Activated CD4-positive, alpha-beta T cell treated with anti-CD3 and anti-CD28 coated beads, Interleukin-2, amount 50 U/mL, for 48 hours (primary cell): ENCODE data around the gene STXBP5.

Source experiments
- DNase-seq, 2 experiments: peaks; one replicate each; pipeline ENCODE4 v3.0.0-alpha.2; 2020

Gene STXBP5

DNA sequence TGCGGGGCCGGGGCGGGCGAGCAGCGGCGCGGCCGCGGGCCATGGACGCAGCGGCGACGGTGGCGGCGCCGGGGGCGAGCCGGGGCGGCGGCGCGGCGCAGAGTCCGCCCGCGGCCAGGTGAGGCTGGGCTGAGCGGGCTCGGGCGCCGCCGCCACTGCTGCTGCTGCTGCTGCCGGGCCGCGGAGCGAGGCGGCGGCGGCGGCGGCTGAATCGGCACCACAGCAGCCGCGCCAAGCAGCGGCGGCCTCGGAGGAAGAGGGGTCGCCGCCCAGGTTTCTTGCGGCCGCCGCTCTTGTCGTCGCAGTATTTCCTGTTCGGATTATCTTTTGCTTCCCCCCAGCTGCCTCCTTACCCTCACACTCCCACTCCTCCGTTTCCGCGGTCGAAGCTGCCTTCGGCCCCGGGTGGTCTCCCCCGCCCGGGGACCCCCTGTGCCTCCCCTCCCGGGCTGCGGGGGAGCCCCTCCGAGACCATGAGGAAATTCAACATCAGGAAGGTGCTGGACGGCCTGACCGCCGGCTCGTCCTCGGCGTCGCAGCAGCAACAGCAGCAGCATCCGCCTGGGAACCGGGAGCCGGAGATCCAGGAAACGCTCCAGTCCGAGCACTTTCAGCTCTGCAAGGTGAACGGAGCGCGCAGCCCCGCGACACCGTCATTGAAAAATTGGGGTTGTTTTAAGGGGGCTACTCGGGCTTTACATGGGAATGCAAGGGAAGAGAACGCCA, at the start of gene STXBP5:
TSS of gene STXBP5 (plus strand) at position 358 of the 726 bp plus-strand sequence. CDS start at position 474, 116 bp downstream.
- peak; percentile 42 to 58 for DNase-seq

DNA sequence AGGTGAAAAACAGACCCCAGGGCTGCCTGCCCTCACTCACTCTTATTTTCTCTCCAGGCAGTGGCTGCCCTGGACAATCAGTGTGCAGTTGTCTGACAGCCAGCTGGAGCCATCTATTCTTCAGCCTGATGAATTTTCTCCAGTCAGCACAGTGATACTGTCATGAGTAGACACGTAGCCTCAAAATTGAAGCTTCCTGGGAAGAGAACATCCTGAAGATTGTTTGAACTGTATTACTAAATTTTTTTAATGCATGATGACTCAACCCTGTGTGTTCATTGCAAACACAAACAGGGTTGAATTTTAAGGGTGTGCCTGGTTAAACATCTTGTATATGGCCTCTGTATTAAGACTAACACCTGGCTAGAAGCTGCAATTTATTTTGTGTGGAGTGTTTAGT, 49.8 kb upstream of the STXBP5 start:
- no peak for DNase-seq

DNA sequence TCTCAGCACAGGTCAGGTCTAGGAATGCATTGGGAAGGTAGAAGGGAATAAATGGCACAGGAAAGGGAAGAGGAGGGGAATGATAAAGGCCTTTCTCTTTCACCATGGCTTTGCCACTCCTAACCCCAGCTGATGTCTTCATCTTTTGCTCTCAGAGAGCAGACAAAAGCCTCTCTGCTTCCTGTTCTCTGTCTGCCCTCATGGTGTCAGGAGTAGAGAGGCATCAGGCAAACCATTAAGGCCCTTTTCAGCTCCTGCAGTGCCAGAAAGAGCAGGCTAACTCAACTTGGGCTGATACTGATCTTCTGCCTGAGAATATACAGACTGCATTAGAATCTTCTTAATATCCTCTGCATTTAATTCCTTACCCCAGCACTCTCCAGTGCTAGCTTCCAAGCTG, 48.0 kb upstream of the STXBP5 start:
- no peak for DNase-seq

DNA sequence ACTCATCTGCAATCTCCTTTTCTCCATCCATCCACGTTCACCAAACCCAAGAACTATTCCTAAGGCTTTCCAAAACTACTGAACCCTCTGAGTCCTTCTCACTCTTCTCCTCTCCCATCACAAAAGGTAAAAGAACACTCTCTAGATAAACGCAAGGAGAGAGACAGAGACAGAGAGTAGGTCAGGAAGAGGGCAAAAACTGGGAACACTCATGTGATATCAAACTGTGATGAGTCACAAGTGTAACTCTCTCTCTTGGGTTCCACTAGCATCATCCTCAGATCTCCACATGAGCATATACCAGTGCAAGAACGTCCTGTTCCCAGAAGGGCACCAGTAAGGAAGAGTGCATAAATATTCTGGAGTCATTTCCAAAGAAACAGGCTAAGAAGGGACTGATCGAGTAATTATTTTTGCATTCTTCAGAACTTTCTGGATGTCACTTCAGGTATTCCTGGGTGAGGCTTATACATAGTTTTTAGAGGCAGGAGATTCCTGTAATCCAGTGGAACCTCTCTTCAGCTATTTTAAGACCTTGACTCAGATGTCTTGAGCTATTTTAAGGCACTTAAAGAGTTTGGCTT, 47.3 kb upstream of the STXBP5 start:
- no peak for DNase-seq

DNA sequence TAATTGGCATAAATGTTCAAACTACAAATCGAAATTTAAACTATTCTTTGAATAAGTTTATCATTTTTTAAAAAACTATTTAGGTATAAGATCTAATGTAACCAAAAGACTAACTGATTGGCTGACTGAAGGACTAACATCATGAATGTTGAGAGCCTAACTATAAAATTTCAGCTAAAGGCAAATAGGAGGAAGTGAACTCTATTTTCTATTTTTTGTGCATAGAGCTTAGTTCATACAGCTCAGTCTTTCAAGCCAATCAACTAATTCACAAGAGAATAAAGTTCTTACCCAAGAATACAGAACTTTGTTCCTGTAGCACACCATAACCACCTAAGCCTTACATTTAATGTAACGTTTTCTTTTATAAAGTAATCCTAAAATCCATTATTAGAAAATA, 46.3 kb upstream of the STXBP5 start:
- no peak for DNase-seq

DNA sequence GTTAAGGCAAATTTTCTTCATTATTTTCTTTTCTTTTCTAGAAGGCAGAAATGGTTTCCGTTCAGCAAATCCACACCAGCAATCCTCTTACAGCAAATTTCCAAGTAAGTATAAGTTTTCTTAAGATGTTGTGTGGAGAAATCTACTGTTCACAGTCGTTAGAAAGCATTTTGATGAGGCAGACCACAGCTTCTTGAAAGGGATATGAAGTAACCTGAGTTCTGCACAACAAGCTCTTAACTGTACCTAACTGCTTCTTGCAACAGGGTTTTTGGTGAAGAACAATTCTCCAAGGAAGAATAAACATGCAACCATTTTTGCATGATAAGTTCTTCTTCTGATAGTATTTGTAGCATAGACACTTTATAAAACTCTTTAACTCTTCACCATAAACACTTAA, 45.3 kb upstream of the STXBP5 start:
- DNase-seq: no peak

DNA sequence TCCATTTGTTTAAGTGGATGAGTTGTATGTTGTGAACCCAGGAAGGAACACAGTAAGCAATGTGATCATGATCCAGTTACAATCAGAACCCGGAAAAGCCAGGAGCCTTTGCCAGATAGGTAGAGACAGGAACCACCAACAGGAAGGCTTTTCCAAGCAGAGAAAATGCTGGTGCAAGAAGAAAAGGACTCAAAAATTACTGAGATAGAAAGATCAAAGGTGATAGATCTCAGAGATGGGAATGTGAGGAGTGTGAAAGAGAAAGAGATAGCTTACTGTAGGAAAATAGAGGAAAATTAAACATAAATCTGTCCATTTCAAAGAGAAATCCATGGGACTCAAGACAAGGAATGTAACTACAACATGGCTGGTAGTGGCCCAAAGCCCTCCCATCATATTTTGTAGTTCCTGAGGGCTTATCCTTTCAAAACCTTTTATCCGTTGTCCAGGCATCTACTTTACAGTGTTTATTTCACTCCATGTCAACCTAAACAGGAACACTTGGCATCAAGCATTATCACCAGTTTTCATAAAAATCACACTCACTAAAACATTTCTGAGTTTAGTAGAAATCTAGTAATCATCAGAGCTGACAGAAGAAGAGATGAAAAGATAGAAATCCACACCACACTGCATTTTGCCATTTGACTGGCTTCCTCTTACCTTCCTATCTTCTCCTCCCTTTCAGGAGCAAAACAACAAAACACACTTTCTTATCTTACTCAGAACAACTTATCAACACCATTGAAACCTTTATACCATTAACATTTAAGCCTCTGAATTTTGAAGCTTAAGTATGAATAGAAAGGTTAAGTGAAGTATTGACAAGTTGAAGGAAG, 44.5 kb upstream of the STXBP5 start:
- DNase-seq: no peak

DNA sequence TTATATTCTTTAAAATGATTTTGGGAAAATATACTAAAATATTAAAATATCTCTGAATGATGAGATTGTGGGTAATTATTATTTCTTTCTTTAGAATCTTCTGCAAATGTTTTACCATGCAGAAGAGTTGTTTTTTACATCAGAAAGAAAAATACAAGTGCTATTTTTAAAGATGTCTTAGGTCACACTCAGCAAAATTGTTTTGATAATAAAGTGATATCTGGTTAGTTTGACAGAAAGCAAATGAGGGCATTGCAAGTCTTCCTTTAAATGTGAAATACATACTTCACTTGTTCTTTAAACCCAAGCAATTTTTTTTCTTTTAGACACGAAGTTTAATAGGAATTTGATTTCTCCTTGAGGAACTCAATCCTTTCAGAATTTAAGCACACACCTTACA, 43.6 kb upstream of the STXBP5 start:
- DNase-seq: no peak

DNA sequence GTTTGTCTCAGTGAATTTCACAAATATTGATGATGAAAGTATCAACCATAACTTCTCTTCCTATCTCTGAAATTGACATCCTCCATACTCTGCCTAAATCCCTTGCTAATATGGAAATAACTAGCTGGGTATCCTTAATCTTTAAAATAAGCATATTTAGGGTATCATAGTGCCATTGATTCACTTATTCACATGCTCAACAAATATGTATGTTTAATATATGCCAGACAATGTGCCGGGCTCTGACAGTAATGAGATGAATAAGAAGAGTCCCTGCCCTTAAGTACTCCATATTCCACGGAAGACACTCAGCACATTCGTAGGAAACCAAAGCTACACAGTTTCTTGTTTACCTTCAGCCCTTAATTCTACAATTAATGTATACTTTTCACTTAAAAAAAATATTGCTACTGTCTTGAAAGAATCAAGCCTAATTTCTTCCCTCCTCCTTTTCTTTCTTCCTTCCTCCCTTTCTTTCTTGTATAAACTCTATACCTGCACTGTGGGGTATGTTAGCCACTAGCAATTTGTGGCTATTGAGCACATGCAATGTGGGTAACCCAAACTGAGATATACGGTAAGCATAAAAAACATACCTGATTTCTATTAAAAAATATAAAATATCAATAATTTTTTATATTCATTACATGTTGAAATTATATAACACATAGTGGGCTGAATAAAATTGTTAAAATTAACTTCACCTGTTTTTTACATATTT, 42.8 kb upstream of the STXBP5 start:
- no peak for DNase-seq

DNA sequence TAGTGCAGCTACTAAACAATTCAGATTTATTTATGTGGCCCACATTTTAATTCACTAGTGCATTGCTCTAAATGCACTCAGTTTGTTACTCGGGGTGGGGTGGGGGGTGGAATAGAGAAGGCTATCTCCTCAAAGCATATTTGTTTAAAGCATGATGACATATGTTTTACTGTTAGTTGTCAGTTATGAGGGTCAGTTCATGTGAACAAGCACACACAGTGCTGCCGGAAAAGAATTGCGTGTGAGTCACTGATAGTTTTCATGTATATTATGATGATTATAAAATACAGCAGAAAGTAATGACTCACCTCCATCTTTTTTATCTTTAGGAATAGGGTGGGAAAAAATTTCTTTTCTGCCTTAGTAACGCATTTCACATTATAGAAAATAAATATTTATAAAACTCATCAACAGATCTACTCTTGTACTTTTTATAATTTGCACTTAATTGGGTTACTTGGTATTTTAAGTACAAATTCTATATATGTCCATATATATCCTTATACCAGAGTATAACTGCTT, 42.2 kb upstream of the STXBP5 start:
- DNase-seq: no peak

DNA sequence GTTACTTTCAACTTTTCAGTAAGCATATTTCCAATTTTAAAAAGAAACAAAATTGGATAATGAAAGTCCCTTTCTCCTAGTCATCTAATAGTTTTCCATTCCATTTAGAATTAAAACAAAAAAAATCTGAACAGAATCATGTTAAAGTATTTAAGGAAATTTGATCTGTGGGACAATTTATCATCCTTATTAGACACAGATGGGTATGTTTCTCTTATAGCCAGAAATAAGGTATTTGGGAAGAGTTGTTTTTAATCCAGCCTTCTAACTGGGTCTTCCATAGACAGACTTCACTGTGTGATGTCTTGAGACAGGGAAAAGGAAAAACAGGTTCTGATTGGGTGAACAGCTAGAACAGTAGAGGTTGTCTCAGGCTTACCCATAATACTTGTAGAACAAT, 39.5 kb upstream of the STXBP5 start:
- no peak for DNase-seq

DNA sequence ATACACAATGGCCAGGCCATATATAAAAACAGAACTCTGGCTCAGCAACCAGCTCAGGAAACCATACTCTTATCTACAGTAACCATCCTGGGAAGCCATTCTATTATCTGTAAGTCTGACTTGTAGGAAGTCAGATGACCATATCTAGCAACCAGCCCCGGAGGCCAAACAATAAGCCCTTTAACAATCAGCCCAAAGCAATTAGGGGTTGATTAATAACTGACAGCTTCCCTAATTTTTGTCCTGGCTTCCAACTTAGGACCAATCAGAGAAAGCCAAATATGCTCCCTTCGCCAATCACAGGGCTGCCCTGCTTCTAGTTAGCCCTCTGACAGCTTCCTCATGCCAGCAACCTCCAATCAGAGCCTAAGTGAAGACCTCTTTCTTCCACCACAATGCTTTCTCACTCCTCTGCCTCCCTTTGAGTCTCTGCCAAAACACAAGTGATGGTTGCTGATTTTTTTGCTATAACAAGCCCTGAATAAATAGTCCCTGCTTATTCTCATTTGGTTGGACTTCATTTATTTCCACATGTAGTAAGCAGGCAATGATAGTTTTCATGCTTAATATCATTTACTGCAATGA, 37.8 kb upstream of the STXBP5 start:
- DNase-seq: no peak

DNA sequence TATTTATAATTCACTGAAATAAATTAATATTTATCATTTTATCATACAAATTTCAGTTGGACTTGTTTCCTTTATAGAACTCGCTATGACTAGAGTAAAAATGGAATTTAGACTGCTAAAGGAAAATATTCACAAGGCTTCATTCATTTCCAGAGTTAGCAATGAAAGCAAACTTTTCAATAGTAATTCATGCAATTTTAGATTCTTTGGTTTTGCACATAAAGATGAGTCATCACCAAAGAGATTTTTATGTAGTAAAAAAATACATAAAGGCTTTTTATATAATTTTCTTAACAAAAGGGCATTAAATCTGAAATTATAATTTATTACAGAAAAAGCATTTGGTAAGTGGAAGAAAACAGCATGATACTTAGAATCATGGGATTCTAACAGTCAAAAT, 37.2 kb upstream of the STXBP5 start:
- no peak for DNase-seq

DNA sequence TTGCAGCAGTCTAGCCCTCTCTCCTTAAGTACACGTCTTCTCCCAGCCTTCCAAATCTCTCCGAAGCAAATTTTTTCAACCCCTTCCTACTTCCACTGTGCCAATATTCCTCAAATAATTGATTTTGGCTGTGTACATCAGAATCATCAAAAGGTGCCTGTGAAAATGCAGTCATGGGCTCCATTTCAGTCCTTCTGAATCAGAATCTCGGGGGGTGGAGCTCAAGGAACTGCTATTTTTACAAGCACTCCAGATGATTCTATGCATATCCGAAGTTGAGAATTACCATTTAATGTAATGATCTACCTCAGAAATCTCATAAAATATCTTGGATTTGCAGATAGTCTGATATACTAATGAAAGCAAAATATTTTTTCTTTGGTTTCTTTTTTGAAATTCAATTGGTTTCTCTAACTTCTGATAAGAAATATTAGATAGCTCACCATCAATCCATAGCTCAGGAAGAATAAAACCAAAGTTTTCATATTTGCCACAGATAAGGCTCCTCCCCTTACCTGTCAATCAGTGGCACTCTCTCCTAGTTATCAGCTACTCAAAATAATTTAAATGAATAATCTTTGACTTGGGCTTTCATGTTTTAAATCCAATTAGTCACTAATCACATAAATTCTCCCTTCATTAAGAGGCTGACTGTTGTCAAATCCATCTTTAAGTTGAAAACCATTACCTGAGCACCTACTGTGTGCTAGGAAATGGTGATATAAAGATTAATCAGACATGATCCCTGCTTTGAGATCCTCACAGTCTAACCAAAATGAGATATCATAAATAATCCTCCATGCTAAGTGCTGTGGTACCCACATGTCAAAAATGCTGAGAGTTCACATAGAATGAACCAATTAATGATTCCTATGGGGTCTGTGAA, 36.4 kb upstream of the STXBP5 start:
- no peak for DNase-seq

DNA sequence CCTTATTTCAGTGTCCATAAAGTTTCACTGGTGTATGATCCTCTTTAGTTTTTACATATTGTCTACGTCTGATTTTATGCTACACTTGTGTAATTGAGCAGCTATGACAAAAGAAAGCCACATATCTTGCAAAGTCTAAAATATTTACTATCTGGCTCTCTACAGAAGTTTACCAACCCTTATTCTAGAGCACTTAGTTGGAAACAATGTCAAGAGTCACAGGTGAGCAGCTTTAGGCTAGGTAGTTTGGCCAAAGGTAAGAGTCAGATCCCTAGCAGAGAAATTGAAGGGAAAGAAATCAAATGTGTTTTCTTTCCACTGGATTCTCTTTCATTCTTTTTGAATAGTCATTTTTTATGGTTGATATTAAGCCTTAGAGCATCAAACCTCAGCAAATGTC, 34.7 kb upstream of the STXBP5 start:
- DNase-seq: no peak

DNA sequence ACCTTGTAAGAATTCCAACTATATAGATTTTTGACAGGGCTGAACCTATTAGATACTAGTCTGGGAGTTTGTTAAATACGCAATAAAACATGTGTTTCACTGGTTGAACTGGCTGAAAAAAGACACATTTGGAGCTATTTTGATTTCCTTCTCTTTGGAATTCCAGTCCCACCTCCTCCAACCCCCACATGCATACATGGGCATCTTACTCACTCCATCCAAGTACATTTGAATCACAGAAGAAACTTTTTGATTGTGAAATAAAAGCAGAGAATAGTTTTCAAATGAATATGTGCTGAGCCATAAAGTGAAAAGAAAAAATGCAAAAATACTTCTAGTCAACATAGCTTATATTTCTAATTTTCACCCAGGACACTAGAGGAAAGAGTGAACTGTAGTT, 33.9 kb upstream of the STXBP5 start:
- DNase-seq: no peak

DNA sequence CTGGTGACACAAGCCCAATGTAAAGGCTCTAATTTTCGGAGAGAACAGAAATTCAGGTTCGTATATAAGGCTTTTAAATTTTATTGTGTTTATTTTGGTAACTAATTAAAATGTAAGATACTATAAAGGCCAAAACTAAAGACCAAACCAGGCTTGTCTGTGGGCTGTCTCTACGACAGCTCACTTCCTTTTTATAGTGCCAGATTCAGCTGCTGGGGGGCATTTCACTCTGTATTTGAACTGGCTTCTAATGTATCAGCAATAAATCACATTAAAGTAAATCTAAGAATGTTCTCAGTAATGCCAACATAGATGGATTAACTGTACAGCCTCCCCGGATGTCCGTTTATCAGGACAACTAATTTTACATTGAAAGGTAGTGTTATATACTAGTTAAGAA, 31.1 kb upstream of the STXBP5 start:
- no peak for DNase-seq

DNA sequence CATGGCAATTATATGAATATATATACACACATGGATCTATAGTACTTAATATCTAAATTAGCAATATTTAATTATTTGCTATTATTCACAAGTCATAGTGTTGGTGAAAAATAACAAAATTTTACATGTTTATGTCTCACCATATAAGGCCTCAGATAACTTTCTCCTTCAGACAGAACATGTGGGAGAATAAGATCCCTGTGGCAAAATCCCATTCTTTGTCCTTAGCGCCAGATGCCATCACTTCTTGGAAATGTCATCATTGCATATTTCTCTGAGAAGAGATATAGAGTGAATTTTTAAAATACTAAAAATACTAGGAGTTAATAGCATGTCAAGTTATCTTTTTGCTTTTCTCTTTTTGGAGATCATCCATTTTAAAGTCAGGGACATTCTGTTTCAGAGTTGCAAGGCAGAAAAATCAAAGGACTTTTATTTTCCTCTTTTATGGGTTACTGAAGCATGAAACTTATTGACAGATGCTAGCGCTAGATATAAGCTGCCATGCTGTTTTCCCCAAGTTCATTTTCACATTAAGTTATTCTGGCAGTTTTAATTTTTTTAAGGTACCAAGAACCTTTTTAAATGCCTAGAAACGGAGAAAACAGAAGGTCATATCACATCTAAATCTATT, 30.4 kb upstream of the STXBP5 start:
- DNase-seq: no peak

DNA sequence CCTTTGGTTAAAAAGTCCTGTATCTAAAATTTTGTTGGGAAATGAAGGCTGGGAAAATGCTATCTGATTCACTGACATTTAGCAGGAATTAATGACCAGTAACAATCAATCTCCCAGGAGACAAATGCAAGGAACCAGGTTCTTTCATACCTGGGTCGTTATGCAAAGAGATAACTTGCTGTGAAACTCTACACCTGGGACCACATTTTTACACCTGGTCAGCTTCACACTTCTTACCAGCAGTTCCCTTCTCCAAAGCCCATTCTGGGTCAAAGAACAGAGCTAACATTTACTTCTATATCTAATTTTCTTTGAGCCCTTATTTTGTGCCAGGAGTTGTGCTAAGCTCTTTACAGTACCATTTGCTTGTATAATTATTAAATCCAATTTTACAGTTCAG, 27.4 kb upstream of the STXBP5 start:
- DNase-seq: no peak

DNA sequence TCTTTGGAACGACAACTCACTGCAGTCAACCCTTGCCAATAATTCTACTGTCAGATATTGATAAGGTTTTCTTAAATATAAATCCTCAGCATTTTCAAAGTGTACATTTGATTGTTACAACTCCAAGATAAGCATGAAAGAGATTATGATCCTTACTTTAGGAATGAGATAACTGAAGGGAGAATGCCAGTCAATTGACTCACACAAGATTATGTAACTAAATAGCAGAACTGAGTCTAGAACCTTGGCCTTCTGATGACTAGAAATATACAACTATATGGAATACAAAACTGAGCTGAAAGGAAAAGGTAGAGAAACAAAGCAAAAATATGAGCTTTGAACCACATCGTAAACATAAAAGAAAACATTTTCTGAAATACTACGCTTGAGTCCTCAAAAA, 26.9 kb upstream of the STXBP5 start:
- no peak for DNase-seq

DNA sequence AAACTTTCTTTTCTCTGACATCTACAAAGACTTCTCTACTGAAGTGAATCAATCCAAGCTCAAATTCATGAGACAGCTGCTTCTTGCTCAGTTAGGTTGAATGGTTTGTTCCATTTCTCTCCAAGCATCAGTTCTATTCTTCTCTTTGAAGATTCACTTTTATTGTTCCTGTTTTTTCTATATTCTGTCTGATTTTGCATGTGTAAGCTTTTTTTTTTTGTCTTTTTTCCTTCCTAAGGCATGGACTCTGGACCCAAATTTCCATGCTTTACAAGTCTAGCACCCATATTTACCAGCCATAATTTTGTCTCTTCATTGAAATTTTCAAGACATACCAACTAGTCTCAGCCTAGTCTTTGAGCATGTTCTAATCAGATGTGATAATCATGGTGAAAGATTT, 25.9 kb upstream of the STXBP5 start:
- DNase-seq: no peak
